Measurements from ENCODE around the gene THADA. TPM values are rescaled to one million over a fixed set of nuclear protein-coding genes. Genes with fewer than 3 reads are reported as not detected.
A peak's percentile ranks its signal among the peaks of the same experiment; 100 is the strongest.

Gene THADA
- total and polyA plus RNA-seq, 2 donors (not counting 1 experiment from before 2014, with no cell fraction given): 9.2 to 36.2 TPM

GRCh38 chr2:43482961-43483360 lies 112.9 kb downstream of the THADA start:
- Histone ChIP-seq H3K9me3 (ENCODE audit: control insufficient read depth, insufficient read depth, low read depth, low read length) (no peaks in the 10 kb centered on the region), H3K79me2 (ENCODE audit: control insufficient read depth, insufficient read depth, low read length) (no peaks in the 10 kb centered on the region), H3K36me3 (ENCODE audit: control insufficient read depth, insufficient read depth, low read length) (no peaks in the 10 kb centered on the region), H2AFZ (ENCODE audit: low read length) (no peak overlapping the region), H3K4me2 (ENCODE audit: extremely low read depth, insufficient read depth, low read length) (no peak overlapping the region), H3K9ac (ENCODE audit: insufficient read depth, low read length) (no peak overlapping the region), H3K27me3 (ENCODE audit: control insufficient read depth, insufficient read depth, low read length) (no peaks in the 10 kb centered on the region), H3K4me3 (replicated peaks in 1 of 4; ENCODE audit: control extremely low read depth in 1 of 4, insufficient read depth in 1 of 4, low read depth in 3 of 4, low read length in 4 of 4) (no peak overlapping the region), H3K4me1 (ENCODE audit: control insufficient read depth, extremely low read depth, insufficient read depth, low read length) (no peaks in the 10 kb centered on the region), H4K20me1 (ENCODE audit: control insufficient read depth, extremely low read depth, insufficient read depth, low read length) (no peaks in the 10 kb centered on the region), H3K27ac (ENCODE audit: insufficient read depth, low read length) (no peak overlapping the region)
- DNase-seq (ENCODE audit: low read depth in 2 of 2): peak; percentile 72 to 73
- TF ChIP-seq CTCF (conservative IDR thresholded peaks at IDR 0.05 in 1 of 2, IDR thresholded peaks at IDR 0.05 in 1 of 2; ENCODE audit: low read depth in 1 of 2, low read length in 2 of 2): no peak
- no peak for TF ChIP-seq EZH2 (IDR thresholded peaks at IDR 0.05; ENCODE audit: low read length, missing control alignments)

GRCh38 chr2:43481927-43482542 lies 113.8 kb downstream of the THADA start:
- H3K27me3 ChIP-seq (ENCODE audit: control insufficient read depth, insufficient read depth, low read length): no peaks in the 10 kb centered on the region
- H3K79me2 ChIP-seq (ENCODE audit: control insufficient read depth, insufficient read depth, low read length): no peaks in the 10 kb centered on the region
- no peaks in the 10 kb centered on the region for H3K36me3 ChIP-seq (ENCODE audit: control insufficient read depth, insufficient read depth, low read length)
- no peaks in the 10 kb centered on the region for H4K20me1 ChIP-seq (ENCODE audit: control insufficient read depth, extremely low read depth, insufficient read depth, low read length)
- TF ChIP-seq EZH2 (IDR thresholded peaks at IDR 0.05; ENCODE audit: low read length, missing control alignments) (no peak), CTCF (conservative IDR thresholded peaks at IDR 0.05 in 1 of 2, IDR thresholded peaks at IDR 0.05 in 1 of 2; ENCODE audit: low read depth in 1 of 2, low read length in 2 of 2) (no peak)
- H3K4me3 ChIP-seq (replicated peaks in 1 of 4; ENCODE audit: control extremely low read depth in 1 of 4, insufficient read depth in 1 of 4, low read depth in 3 of 4, low read length in 4 of 4): no peak overlapping the region
- no peak overlapping the region for H3K4me2 ChIP-seq (ENCODE audit: extremely low read depth, insufficient read depth, low read length)
- H3K4me1 ChIP-seq (ENCODE audit: control insufficient read depth, extremely low read depth, insufficient read depth, low read length): no peaks in the 10 kb centered on the region
- no peaks in the 10 kb centered on the region for H3K9me3 ChIP-seq (ENCODE audit: control insufficient read depth, insufficient read depth, low read depth, low read length)
- DNase-seq (ENCODE audit: low read depth in 2 of 2): no peak
- H2AFZ ChIP-seq (ENCODE audit: low read length): no peak overlapping the region
- H3K9ac ChIP-seq (ENCODE audit: insufficient read depth, low read length): no peak overlapping the region
- H3K27ac ChIP-seq (ENCODE audit: insufficient read depth, low read length): no peak overlapping the region

- Histone ChIP-seq H3K27ac (ENCODE audit: insufficient read depth, low read length) (no peak overlapping the region), H3K9me3 (ENCODE audit: control insufficient read depth, insufficient read depth, low read depth, low read length) (no peaks in the 10 kb centered on the region), H3K9ac (ENCODE audit: insufficient read depth, low read length) (no peak overlapping the region), H2AFZ (ENCODE audit: low read length) (no peak overlapping the region), H3K4me1 (ENCODE audit: control insufficient read depth, extremely low read depth, insufficient read depth, low read length) (no peaks in the 10 kb centered on the region), H4K20me1 (ENCODE audit: control insufficient read depth, extremely low read depth, insufficient read depth, low read length) (no peaks in the 10 kb centered on the region), H3K36me3 (ENCODE audit: control insufficient read depth, insufficient read depth, low read length) (no peaks in the 10 kb centered on the region), H3K27me3 (ENCODE audit: control insufficient read depth, insufficient read depth, low read length) (no peaks in the 10 kb centered on the region), H3K4me3 (replicated peaks in 1 of 4; ENCODE audit: control extremely low read depth in 1 of 4, insufficient read depth in 1 of 4, low read depth in 3 of 4, low read length in 4 of 4) (no peak overlapping the region), H3K4me2 (ENCODE audit: extremely low read depth, insufficient read depth, low read length) (no peak overlapping the region), H3K79me2 (ENCODE audit: control insufficient read depth, insufficient read depth, low read length) (no peaks in the 10 kb centered on the region)
- DNase-seq (ENCODE audit: low read depth in 2 of 2): no peak
- no peak for TF ChIP-seq CTCF (conservative IDR thresholded peaks at IDR 0.05 in 1 of 2, IDR thresholded peaks at IDR 0.05 in 1 of 2; ENCODE audit: low read depth in 1 of 2, low read length in 2 of 2)
- TF ChIP-seq EZH2 (IDR thresholded peaks at IDR 0.05; ENCODE audit: low read length, missing control alignments): no peak
These were observed 115.0 kb downstream of the THADA start for GRCh38 chr2:43480874-43481273.
